Mesodermal cell (in vitro differentiated cells): ENCODE results near the gene RUNX2.

ENCODE experiments used
- H3K27ac ChIP-seq: 2 replicates; pipeline ENCODE4 v1.7.0; 2013; ENCODE audit warnings: mild to moderate bottlenecking, low read depth, low read length, moderate library complexity; ENCODE audit not compliant: severe bottlenecking
- H3K36me3 ChIP-seq: 2 replicates; pipeline ENCODE4 v1.7.1; 2013; ENCODE audit warnings: mild to moderate bottlenecking, low read length, moderate library complexity; ENCODE audit not compliant: control insufficient read depth, insufficient read depth
- H3K4me1 ChIP-seq: one replicate; pipeline ENCODE4 v1.7.1; 2013; ENCODE audit warnings: mild to moderate bottlenecking, low read length; ENCODE audit not compliant: insufficient read depth, control insufficient read depth, poor library complexity, severe bottlenecking
- H3K4me3 ChIP-seq: 2 replicates; pipeline ENCODE4 v1.7.0; 2013; ENCODE audit warnings: low read length, control low read depth, mild to moderate bottlenecking; ENCODE audit not compliant: insufficient read depth, poor library complexity, severe bottlenecking; ENCODE audit errors: extremely low read depth
- H3K9me3 ChIP-seq: 2 replicates; pipeline ENCODE4 v1.7.1; 2013; ENCODE audit warnings: mild to moderate bottlenecking, low read length, moderate library complexity; ENCODE audit not compliant: control insufficient read depth
- WGBS, 2 experiments: methylation state at CpG; one replicate each; pipeline ENCODE4 v1.1.5; 2013; ENCODE audit warnings: missing lambda C conversion rate in 2 of 2; ENCODE audit not compliant: insufficient coverage in 2 of 2; 5-methylcytosine and 5-hydroxymethylcytosine counted together

Gene RUNX2

GRCh38 chr6:45434381-45434700, 106.2 kb downstream of the RUNX2 start:
- H3K36me3 ChIP-seq = peaks cover 24% of the 10 kb centered on the region
- no peak overlapping the region for H3K27ac ChIP-seq
- no peak overlapping the region for H3K4me3 ChIP-seq
- no peaks in the 10 kb centered on the region for H3K9me3 ChIP-seq
- H3K4me1 ChIP-seq = peaks cover 39% of the 10 kb centered on the region

GRCh38 chr6:45436544-45437438, 108.7 kb downstream of the RUNX2 start:
- H3K4me1 ChIP-seq = peaks cover 42% of the 10 kb centered on the region
- no peaks in the 10 kb centered on the region for H3K9me3 ChIP-seq
- H3K36me3 ChIP-seq = peaks cover 22% of the 10 kb centered on the region
- H3K4me3 ChIP-seq = no peak overlapping the region
- H3K27ac ChIP-seq = peak overlapping the region; percentile 74
- 73% methylated on average over 3 of the region's 7 CpGs; no CpG with 5 or more reads in 1 of the 2 experiments for WGBS, 2 experiments

DNA sequence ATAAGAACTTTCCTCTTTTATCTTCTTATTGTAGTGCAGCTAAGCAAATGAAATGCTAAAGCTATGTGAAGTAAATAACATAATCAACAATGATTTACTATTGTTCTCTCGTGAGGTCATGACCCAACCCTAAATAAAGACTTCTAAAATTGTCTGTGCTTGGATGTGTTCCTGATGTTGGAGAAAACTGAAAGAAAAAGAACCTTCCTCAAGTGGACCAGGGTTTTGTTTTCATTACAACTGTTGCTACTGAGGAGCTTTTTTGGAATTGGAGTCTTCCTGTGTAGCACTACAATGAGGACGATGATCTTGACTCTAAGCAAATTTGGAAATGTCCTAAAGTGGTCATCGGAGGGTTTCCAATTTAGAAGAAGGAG, 109.3 kb downstream of the RUNX2 start:
- H3K27ac ChIP-seq = peak overlapping the region; percentile 74
- H3K36me3 ChIP-seq = peaks cover 21% of the 10 kb centered on the region
- 100% methylated on average over 1 of the region's 3 CpGs; no CpG with 5 or more reads in 1 of the 2 experiments for WGBS, 2 experiments

DNA sequence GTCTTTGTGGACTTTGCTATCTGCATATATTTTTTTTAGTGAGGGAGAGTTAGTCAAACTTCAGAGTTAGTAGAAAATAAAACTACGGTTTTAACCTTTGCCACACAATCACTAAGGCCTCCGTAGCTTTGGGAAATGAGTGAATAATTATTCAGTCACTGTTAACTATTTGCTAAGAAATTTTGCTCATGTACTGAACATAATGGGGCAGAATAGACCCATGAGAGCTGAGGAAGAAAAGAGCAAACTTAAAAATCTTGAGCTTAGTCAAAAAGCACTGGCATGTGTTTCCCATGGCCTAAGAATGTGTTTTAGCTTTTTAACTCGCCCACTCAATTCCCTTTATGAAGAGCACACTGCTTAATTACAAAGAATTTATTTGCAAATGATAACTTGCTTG, 110.0 kb downstream of the RUNX2 start:
- peaks cover 42% of the 10 kb centered on the region for H3K4me1 ChIP-seq
- no peak overlapping the region for H3K4me3 ChIP-seq
- no peak overlapping the region for H3K27ac ChIP-seq
- no CpG with 5 or more reads among the region's 3 CpGs for WGBS, 2 experiments
- no peaks in the 10 kb centered on the region for H3K9me3 ChIP-seq
- H3K36me3 ChIP-seq = peaks cover 27% of the 10 kb centered on the region

More for the DNA sequence above, 109.3 kb downstream of the RUNX2 start:
- H3K9me3 ChIP-seq = no peaks in the 10 kb centered on the region
- H3K4me1 ChIP-seq = peaks cover 42% of the 10 kb centered on the region
- H3K4me3 ChIP-seq = no peak overlapping the region

DNA sequence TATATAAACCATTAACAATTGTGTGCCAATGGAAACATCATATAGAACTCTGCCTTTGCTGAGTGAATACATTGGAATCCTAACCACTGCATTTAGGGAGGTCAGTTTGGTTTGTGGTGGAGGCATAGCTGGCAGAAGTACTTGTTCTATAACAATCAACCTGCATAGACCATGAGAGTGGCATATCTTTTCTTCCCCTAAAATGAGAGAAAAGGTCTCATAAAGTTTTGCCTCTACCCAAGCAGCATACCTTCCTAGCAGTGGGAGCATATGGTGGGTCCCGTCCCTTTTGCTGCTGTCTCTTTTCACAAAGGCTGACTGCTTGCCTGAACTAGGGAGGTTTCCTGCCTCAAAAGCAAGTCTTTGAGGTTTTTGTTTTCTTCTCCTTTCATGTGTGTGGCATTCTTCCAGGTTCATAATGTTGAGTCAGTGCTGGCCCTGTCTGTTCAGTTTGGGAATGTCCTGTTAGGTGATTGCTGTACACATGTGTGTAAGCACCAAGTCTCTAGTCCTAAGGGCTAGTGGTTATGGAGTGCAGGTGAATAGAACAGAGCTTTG, 110.8 kb downstream of the RUNX2 start:
- Histone ChIP-seq H3K9me3 (no peaks in the 10 kb centered on the region), H3K4me1 (peaks cover 40% of the 10 kb centered on the region), H3K36me3 (peaks cover 30% of the 10 kb centered on the region), H3K4me3 (no peak overlapping the region), H3K27ac (no peak overlapping the region)
- WGBS, 2 experiments = 86 to 100% methylated on average over 1 of the region's 1 CpG

- peaks cover 43% of the 10 kb centered on the region for H3K4me1 ChIP-seq
- 88 to 98% methylated on average over 3 to 4 of the region's 6 CpGs for WGBS, 2 experiments
- no peaks in the 10 kb centered on the region for H3K9me3 ChIP-seq
- peaks cover 30% of the 10 kb centered on the region for H3K36me3 ChIP-seq
- H3K27ac ChIP-seq = no peak overlapping the region
- H3K4me3 ChIP-seq = no peak overlapping the region
Observed at GRCh38 chr6:45439459-45439858, 111.3 kb downstream of the RUNX2 start.

- 89 to 96% methylated on average over 6 of the region's 6 CpGs for WGBS, 2 experiments
- peaks cover 30% of the 10 kb centered on the region for H3K36me3 ChIP-seq
- no peak overlapping the region for H3K4me3 ChIP-seq
- no peaks in the 10 kb centered on the region for H3K9me3 ChIP-seq
- no peak overlapping the region for H3K27ac ChIP-seq
- peaks cover 48% of the 10 kb centered on the region for H3K4me1 ChIP-seq
Observed at GRCh38 chr6:45439861-45440388, 111.8 kb downstream of the RUNX2 start.

DNA sequence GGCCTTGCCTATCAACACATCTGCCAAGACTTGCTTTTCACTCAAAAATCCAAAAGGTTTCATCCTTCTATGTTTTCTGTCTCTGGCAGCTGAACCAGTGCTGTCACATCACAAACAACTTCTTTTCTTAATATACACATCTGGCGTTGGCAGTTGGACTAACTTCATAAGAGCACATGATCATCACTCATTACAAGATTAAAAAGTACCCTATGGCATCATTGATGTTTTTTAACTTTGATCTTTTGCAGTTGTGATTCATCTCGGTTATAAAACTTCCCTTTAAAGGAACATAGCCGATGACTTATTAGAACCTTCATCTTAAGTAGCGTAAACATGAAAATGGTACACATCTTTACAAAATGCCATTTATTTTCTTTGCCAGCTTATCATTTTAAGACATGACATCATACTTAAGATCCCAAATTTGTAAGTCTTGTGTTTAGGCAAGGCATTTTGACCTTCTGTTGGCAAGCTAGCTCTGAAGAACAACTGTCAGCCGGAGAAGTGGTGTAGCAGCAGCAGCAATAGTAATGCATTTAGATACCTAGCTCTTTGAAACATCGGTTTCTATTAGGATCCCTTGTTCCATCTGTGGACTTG, 113.8 kb downstream of the RUNX2 start:
- no peak overlapping the region for H3K4me3 ChIP-seq
- 94 to 98% methylated on average over 4 to 6 of the region's 6 CpGs for WGBS, 2 experiments
- peaks cover 30% of the 10 kb centered on the region for H3K36me3 ChIP-seq
- peaks cover 55% of the 10 kb centered on the region for H3K4me1 ChIP-seq
- H3K9me3 ChIP-seq = no peaks in the 10 kb centered on the region
- H3K27ac ChIP-seq = no peak overlapping the region

DNA sequence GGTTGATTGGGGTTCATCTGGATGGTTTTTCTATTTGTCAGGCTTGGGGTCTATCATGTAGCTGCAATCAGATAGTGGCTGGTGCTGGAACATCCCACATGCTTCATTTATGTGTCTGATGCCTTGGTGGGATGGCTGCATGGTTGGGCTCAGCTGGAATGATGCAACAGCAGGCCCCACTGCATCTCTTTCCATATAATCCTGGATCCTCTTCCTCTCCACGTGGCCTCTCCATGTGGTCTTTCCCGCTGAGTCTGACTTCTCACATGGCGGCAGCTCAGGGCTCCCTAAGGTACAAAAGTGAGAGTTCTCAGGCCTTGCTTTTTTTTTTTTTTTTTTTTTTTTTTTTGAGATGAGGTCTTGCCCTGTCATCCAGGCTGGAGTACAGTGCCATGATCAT, 114.6 kb downstream of the RUNX2 start:
- Histone ChIP-seq H3K27ac (no peak overlapping the region), H3K36me3 (peaks cover 27% of the 10 kb centered on the region)
- 100% methylated on average over 2 of the region's 3 CpGs; no CpG with 5 or more reads in 1 of the 2 experiments for WGBS, 2 experiments

GRCh38 chr6:45445364-45445748, 117.2 kb downstream of the RUNX2 start:
- H3K27ac ChIP-seq = peak overlapping the region; percentile 98
- H3K4me3 ChIP-seq = no peak overlapping the region
- no CpG with 5 or more reads among the region's 2 CpGs for WGBS, 2 experiments
- no peaks in the 10 kb centered on the region for H3K9me3 ChIP-seq
- H3K4me1 ChIP-seq = peaks cover 47% of the 10 kb centered on the region
- H3K36me3 ChIP-seq = peaks cover 38% of the 10 kb centered on the region

More for the DNA sequence above, 114.6 kb downstream of the RUNX2 start:
- Histone ChIP-seq H3K9me3 (no peaks in the 10 kb centered on the region), H3K4me3 (no peak overlapping the region), H3K4me1 (peaks cover 53% of the 10 kb centered on the region)
